ENCODE data around the gene MRGPRX1. TPM values are rescaled to one million over a fixed set of nuclear protein-coding genes. Genes with fewer than 3 reads are reported as not detected.
A peak's percentile ranks its signal among the peaks of the same experiment; 100 is the strongest.
"Not testable (repeated sequence)": the region's sequence is repeated elsewhere in the genome, so short reads cannot be mapped to it uniquely, and the experiment has no call there.

MRGPRX1 gene
- total RNA-seq = not detected in 2 replicates

DNA sequence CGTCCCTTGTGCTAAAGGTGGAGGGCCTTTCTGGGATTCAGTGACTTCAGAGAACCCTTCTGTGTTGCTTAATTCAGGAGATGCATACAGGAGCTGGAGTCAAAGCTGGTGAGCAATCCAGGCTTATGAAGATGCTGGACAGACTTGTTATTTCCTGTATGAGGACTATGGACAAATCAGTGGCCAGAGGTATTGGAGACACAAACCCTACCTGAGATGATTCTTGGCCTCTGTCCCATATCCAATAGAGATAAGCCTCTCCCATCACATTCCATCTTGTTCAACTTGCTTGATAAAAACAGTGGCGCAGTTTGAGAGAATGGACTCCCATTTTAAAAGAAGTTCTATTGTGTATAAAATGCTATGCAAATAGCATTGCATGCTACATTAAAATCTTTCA, at the start of gene MRGPRX1:
Gene MRGPRX1, minus strand, starts transcription at position 101 of the 400 bp plus-strand sequence. CDS start 4,630 bp downstream, outside the sequence.
- no peak for DNase-seq

DNA sequence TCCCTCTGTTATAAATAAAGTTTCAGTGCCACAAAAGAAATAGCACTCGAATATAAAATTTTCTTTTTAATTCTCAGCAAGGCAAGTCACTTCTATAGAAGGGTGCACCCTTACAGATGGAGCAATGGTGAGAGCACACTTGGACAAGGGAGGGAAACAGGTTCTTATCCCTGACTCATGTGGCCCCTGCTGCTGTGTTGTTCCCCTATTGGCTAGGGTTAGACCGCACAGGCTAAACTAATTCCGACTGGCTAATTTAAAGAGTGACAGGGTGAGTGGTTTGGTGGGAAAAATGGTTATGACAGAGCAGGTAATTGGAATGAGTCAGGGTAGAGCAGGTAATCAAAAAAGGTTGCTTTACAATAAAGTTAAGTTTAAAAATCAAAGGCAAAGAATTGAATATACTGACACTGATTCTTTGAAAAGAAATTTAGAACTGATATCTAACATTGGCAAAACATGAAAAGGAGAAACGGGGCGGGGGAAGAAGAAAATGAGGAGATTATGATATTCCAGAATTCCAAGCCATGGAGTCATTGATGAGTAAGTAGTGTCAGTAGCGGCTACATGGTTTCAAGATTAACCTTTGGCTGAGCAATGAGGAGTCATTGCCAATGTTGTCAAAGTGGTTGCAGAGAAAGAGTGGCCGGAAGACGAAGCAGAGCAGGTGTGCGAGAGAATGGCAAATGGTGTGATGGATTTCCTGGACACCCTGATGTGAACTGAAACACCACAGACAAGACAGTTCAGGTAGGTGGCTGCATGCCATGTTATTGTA, 48.4 kb upstream of the MRGPRX1 start:
- no peak for DNase-seq

DNA sequence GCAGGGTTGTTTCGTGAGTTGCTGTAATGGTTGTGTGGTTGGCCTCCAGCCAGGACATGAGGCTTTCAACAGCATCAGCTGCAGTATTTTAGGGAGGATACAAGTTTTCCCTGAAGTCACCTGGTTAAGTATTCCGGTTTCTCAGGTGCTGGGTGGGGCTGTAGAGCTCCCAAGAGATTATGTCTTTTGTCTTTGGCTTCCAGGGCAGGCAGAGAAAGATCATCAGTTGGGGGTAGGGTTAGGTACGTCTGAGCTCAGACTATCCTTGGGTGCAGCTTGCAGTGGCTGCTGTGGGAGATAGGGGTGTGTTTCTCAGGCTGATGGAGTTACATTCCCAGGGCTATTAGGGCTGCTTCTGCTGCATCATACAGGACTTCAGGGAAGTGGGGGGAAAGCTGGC, 47.5 kb upstream of the MRGPRX1 start:
- DNase-seq = no peak

DNA sequence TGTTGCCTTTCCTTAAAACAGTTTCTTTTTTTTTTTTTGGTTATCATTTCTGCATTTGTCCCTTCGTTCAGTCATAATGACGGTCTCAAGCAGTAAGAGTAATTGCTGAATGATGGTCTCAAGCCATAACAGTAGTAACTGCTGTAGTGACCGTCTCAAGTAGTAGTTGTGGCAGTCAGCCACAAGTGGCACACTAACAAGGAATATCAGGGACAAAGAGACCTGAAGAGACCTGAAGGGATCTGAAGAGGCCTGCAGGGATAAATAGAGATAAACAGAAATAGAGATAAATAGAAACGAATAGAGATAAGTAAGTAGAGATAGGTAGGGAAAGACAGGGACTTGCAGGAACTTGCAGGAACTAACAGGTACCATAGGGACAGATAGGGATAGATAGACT, 42.7 kb upstream of the MRGPRX1 start:
- DNase-seq = no peak

DNA sequence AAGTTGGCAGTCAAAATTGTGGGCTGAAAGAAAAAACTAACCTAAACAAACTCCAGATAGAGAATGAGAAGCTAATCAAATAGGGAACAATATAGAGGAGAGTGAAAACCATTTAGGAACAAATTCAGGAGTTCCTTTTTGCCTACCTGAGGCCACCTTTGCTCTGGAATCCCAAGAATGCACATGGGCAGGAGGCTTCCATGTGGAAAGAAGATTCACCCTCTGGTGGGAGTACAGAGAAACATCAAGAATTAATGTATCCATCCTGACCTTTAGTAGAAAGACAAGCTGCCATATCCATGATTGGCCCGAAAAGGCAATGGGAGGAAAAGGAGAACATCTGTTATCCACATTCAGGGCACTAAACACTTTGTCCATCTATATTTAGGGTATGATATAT, 35.0 kb upstream of the MRGPRX1 start:
- no peak for DNase-seq

DNA sequence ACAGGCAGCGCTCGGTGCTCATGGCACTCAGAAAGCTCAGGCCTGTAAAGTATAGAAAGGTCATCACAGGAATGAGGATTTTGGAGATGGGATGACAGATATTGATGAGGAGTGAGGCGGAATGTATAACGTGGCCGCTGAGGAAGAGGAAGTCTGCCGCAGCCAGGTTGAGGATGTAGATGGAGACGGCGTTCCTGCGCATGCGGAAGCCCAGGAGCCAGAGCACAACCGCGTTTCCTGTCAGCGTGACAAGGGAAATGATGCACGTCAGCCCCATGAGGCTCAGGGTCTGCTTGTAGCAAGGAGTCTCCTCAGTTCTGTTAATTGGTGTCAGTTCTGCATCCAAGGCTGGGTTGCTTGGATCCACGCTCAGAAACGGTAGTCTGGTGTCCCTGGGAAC, 33.1 kb upstream of the MRGPRX1 start:
- no peak for DNase-seq

DNA sequence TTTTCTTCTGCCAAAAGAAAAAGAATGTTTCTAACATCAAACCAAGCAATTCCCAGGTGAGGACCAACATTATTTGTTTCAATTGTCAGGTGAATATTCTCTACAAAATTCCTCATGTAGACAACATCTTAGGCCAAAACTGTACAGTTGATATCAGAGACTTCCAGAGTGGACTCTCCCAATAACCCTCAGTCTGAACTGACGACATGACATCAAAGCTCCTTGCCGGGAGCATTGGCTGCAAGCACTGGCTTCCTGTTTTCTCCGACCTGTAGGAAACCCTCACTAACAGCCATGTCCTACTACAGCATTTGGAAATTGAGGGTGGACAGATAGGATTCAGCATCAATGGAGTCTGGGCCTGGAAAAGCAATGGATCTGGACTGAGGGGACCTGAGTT, 30.5 kb upstream of the MRGPRX1 start:
- DNase-seq = no peak

DNA sequence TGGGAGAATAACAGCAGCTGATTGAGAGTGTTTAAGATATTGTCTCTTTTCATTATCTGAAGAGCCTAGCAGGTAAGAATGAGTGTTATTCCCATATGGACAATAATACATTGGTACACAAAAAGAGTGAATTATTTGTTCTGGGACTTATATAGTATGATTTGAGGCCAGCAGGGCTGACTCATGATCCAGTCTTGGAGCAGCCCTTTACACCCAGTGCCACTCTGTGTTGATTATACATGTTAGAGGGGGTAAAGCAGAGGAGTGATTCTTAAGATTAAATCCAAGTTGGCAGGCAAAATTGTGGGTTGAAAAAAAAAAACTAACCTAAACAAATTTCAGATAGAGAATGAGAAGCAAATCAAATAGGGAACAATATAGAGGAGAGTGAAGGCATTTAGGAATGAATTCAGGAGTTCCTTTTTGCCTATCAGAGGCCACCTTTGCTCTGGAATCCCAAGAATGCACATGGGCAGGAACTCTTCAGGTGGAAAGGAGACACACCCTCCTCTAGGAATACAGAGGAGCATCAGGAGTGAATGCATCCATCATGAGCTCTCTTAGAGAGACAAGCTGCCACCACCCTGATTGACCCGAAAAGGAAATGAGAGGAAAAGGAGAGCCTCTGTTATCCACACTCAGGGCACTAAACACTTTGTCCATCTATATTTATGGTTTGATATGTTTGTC, 19.2 kb upstream of the MRGPRX1 start:
- DNase-seq = no peak

DNA sequence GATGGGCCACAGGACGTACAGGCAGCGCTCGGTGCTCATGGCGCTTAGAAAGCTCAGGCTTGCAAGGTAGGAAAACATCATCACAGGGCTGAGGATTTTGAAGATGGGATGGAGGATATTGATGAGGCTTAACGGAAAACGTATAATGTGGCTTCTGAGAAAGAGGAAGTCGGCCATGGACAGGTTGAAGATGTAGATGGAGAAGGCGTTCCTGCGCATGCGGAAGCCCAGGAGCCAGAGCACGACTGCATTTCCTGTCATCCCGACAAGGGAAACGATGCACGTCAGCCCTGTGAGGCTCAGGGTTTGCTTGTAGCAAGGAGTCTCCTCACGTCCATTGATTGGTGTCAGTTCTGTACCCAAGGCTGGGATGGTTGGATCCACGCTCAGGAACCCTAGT, 17.4 kb upstream of the MRGPRX1 start:
- no peak for DNase-seq

DNA sequence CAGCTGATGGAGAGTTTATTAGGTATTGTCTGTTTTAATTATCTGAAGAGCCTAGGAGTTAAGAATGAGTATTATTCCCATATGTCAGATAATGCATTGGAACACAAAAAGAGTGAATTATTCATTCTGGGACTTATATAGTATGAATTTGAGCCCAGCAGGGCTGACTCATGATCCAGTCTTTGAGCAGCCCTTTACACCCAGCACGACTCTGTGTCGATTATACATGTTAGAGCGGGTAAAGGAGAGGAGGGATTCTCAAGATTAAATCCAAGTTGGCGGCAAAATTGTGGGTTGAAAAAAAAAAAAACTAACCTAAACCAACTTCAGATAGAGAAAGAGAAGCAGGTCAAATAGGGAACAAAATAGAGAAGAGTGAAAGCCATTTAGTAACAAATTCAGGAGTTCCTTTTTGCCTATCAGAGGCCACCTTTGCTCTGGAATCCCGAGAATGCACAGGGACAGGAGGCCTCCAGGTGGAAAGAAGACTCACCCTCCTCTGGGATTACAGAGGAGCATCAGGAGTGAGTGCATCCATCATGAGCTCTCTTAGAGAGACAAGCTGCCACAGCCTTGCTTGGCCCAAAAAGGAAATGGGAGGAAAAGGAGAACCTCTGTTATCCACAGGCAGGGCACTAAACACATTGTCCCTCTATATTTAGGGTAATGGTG, 3.1 kb downstream of the MRGPRX1 start:
- no peak for DNase-seq

DNA sequence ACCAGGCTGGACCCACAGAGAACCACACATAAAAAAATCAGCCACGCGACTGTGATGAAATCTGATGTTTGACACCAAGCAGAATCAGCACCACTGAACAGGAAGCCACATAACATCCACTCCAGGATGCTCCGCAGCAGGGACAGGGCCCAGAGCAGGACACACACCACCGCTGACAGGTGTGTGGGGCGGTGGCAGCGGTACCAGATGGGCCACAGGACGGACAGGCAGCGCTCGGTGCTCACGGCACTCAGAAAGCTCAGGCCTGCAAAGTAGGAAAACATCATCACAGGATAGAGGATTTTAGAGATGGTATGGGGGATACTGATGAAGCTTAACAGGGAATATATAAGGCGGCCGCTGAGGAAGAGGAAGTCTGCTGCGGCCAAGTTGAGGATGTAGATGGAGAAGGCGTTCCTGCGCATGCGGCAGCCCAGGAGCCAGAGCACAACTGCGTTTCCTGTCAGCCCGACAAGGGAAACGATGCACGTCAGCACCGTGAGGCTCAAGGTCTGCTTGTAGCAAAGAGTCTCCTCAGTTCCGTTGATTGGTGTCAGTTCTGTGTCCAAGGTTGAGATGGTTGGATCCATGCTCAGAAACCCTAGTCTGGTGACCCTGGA, 4.9 kb downstream of the MRGPRX1 start:
- peak; percentile 11 for DNase-seq

DNA sequence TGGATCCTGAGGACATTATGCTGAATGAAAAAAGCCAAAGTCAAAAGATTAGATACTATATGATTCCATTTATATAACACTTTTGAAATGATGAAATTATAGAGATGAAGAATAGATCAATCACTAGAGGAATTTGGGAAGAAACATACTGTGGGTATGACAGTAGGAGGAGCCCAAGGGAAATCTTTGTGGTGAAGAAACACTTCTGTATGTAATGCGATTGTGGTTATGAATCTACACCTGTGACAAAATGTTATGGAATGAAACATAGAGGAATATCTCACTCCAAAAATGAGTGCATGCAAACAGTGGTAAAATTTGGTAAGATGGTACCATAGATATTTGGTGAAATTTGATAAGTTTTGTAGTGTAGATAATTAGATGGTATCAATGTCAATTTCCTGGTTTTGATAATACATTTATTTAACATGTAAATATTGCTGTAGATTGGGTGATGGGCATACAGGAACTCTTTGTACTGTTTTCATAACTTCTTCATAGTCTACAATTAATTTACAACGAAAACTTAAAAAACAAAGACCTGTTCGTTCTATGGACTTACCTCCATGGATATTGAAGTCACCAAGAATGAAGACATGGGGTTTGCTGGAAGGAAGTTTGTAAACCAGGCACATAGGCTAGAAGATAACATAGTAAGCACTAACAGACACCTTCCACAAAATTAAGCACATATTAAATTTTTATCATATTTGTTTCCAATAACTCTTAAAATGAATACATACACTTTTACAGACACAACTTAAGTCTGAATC, 11.5 kb downstream of the MRGPRX1 start:
- no peak for DNase-seq

DNA sequence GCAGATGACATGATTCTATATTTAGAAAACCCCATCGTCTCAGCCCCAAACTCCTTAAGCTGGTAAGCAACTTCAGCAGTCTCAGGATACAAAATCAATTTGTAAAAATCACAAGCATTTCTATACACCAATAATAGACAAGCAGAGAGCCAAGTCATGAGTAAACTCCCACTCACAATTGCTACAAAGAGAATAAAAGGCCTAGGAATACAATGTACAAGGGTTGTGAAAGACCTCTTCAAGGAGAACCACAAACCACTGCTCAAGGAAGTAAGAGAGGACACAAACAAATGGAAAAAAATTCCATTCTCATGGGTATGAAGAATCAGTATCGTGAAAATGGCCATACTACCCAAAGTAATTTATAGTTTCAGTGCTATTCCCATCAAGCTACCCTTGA, 13.8 kb downstream of the MRGPRX1 start:
- not testable (repeated sequence) for DNase-seq

DNA sequence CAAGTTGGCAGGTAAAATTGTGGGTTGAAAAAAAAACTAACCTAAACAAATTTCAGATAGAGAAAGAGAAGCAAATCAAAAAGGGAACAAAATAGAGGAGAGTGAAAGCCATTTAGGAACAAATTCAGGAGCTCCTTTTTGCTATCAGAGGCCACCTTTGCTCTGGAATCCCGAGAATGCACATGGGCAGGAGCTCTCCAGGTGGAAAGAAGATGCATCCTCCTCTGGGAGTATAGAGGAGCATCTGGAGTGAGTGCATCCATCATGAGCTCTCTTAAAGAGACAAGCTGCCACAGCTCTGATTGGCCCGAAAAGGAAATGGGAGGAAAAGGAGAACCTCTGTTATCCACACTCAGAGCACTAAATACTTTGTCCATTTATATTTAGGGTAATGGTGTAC, 26.3 kb downstream of the MRGPRX1 start:
- no peak for DNase-seq

DNA sequence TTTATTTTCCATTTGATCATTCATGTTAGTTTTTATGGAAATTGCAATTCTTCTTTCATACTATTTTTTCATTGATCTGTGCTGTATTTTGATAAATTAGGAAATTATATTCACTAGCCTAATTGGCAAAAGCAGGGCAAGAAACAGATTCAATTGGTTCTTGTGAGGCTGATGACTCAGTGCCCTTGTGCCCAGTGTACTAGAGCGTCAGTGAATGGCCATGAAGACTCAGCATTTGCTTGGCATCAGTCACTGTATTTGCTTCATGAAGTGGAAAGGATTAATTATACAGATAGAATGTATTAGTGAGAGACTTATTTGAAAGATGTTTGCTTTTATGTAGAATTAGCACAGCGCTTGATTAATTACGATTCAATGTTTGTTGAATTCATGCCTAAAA, 31.8 kb downstream of the MRGPRX1 start:
- no peak for DNase-seq

DNA sequence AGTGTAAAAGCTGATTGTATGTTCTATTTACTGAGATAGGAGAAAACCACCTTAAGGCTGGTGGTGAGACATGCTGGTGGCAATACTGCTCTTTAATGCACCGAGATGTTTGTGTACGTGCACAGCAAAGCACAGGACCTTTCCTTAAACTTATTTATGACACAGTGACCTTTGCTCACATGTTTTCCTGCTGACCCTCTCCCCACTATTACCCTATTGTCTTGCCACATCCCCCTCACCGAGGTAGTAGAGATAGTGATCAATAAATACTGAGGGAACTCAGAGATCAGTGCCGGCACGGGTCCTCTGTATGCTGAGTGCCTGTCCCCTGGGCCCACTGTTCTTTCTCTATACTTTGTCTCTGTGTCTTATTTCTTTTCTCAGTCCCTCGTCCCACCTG, 38.6 kb downstream of the MRGPRX1 start:
- not testable (repeated sequence) for DNase-seq

DNA sequence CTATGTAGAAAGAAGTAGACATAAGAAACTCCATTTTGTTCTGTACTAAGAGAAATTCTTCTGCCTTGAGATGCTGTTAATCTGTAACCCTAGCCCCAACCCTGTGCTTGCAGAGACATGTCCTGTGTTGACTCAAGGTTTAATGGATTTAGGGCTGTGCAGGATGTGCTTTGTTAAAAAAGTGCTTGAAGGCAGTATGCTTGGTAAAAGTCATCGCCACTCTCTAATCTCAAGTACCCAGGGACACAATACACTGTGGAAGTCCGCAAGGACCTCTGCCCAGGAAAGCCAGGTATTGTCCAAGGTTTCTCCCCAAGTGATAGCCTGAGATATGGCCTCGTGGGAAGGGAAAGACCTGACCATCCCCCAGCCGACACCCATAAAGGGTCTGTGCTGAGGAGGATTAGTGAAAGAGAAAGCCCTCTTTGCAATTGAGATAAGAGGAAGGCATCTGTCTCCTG, 39.0 kb downstream of the MRGPRX1 start:
- not testable (repeated sequence) for DNase-seq

DNA sequence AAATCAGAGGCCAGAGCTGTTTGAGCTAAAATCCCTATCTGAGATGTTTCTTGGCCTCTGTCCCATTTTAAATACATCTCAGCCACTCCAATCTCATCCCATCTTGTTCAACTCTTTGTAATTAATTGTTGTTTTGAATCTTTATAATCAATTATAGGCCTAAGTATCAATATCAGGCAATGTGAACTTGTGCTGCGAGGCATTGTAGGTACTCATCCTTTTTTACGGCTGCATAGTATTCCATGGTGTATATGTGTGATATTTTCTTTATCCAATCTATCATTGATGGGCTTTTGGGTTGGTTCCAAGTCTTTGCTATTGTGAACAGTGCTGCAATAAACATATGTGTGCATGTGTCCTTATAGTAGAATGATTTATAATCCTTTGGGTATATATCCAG, 47.5 kb downstream of the MRGPRX1 start:
- not testable (repeated sequence) for DNase-seq

DNA sequence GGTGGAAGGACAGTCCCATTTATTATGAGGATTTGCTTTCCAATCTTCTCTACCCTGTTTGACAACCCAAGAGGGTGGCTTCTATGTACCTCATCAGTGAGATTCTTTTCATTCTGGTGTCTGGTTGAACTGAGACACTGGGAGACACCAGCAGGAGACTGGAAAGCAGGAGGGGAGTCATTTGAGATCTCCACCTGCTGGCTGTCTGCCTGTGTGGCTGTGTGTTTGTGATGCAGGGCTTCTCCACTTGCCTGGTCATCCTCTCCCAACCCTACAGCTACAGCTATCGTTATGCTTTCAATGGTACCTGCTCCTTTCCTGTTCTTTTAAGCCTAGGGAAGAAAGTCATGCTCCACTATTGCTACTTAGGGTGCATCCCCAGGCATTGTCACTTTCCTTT, 48.6 kb downstream of the MRGPRX1 start:
- DNase-seq = no peak

Measured in dermis blood vessel endothelial cell (primary cell).